WTC11 (cell line): ENCODE measurements around the gene LIN7B.

ENCODE experiments used
- CBFB ChIP-seq: sonication (generic); formaldehyde crosslinking; IDR thresholded peaks from 2 replicates; pipeline ENCODE4 v1.8.1; 2022; ENCODE audit warnings: mild to moderate bottlenecking, low read depth, missing genetic modification reagents
- CREB1 ChIP-seq: sonication (generic); formaldehyde crosslinking; IDR thresholded peaks from 2 replicates; pipeline ENCODE4 v1.8.0; 2023; ENCODE audit warnings: mild to moderate bottlenecking, missing genetic modification reagents
- ELF4 ChIP-seq: sonication (generic); formaldehyde crosslinking; IDR thresholded peaks from 2 replicates; pipeline ENCODE4 v1.8.1; 2022; ENCODE audit warnings: low read depth, mild to moderate bottlenecking, moderate library complexity, missing genetic modification reagents
- ETV6 ChIP-seq: sonication (generic); formaldehyde crosslinking; IDR thresholded peaks from 2 replicates; pipeline ENCODE4 v1.8.1; 2022; ENCODE audit warnings: mild to moderate bottlenecking, missing genetic modification reagents
- IRF2 ChIP-seq: sonication (generic); formaldehyde crosslinking; IDR thresholded peaks from 2 replicates; pipeline ENCODE4 v1.8.0; 2022; ENCODE audit warnings: low read depth, missing genetic modification reagents, borderline replicate concordance
- NFYB ChIP-seq: sonication (generic); formaldehyde crosslinking; conservative IDR thresholded peaks from 2 replicates; pipeline ENCODE4 v1.8.0; 2022; ENCODE audit warnings: low read depth, missing genetic modification reagents
- RELA ChIP-seq: sonication (generic); formaldehyde crosslinking; IDR thresholded peaks from 2 replicates; pipeline ENCODE4 v1.8.1; 2022; ENCODE audit warnings: missing genetic modification reagents, mild to moderate bottlenecking, borderline replicate concordance
- TF ChIP-seq, protein P1 (sequence below): fragments of 200-600 bp; IDR thresholded peaks from 2 replicates; pipeline ENCODE4 v1.8.0; 2022; ENCODE audit warnings: antibody characterized with exemption
- TF ChIP-seq, protein P2 (sequence below): sonication (generic); formaldehyde crosslinking; conservative IDR thresholded peaks from 2 replicates; pipeline ENCODE4 v1.8.1; 2022; ENCODE audit warnings: mild to moderate bottlenecking, missing genetic modification reagents
- TF ChIP-seq, protein P3 (sequence below): sonication (generic); formaldehyde crosslinking; IDR thresholded peaks from 2 replicates; pipeline ENCODE4 v1.8.0; 2022; ENCODE audit warnings: mild to moderate bottlenecking, missing genetic modification reagents

DNA sequence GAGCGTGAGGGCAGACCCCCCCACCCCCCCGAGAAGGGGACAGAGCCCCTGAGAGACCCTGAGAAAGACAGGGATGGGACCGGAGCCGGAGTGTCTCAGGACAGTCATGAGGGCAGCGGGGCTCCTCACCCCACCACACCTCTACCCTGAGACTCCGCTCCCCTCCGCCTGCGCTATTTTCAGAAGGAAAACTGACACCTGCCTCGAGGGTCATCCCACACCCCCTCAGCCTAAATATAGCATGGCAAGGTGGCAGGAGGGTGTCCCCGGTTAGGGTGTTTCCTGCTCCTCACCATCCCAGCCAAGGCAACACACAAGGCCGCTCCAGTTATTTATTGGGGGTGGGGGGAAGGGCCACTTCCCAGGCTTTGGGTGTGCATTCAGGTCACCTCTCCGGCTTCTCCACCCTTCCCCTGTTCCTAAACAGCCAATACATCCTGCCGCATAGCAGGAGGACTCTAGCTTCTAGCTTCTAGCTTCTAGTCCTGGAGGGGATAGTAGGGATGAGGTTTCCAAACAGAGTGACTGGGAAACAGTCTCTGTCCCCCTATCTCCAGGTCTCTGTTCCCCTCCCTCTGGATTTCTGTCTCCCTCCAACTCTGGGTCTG is 48.2 kb upstream of the LIN7B start:
- TF ChIP-seq, protein P1, sequence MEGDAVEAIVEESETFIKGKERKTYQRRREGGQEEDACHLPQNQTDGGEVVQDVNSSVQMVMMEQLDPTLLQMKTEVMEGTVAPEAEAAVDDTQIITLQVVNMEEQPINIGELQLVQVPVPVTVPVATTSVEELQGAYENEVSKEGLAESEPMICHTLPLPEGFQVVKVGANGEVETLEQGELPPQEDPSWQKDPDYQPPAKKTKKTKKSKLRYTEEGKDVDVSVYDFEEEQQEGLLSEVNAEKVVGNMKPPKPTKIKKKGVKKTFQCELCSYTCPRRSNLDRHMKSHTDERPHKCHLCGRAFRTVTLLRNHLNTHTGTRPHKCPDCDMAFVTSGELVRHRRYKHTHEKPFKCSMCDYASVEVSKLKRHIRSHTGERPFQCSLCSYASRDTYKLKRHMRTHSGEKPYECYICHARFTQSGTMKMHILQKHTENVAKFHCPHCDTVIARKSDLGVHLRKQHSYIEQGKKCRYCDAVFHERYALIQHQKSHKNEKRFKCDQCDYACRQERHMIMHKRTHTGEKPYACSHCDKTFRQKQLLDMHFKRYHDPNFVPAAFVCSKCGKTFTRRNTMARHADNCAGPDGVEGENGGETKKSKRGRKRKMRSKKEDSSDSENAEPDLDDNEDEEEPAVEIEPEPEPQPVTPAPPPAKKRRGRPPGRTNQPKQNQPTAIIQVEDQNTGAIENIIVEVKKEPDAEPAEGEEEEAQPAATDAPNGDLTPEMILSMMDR, result no peak
- TF ChIP-seq, protein P2, sequence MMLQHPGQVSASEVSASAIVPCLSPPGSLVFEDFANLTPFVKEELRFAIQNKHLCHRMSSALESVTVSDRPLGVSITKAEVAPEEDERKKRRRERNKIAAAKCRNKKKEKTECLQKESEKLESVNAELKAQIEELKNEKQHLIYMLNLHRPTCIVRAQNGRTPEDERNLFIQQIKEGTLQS, result no peak
- TF ChIP-seq RELA (CRISPR knock-in tag) (no peak), CREB1 (CRISPR knock-in tag) (no peak), NFYB (CRISPR knock-in tag) (no peak), IRF2 (CRISPR knock-in tag) (no peak), CBFB (CRISPR knock-in tag) (no peak), ELF4 (CRISPR knock-in tag) (no peak), ETV6 (no peak)
- TF ChIP-seq, protein P3, sequence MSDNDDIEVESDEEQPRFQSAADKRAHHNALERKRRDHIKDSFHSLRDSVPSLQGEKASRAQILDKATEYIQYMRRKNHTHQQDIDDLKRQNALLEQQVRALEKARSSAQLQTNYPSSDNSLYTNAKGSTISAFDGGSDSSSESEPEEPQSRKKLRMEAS (CRISPR knock-in tag), result no peak
